GM19455 (cell line): ENCODE measurements around the gene TNIP2.
"Not testable (repeated sequence)": the region's sequence is repeated elsewhere in the genome, so short reads cannot be mapped to it uniquely, and the experiment has no call there.

ENCODE experiments used
- ATAC-seq: cut with Tn5 transposase; IDR thresholded peaks from one replicate; pipeline ENCODE4 v1.9.1; 2021; ENCODE audit not compliant: unreplicated experiment

Gene TNIP2

GRCh38 chr4:2793586-2794485 is 37.7 kb upstream of the TNIP2 start:
- no peak for ATAC-seq

GRCh38 chr4:2792711-2793585 is 36.8 kb upstream of the TNIP2 start, which contains the start of gene SH3BP2:
SH3BP2 (plus strand) TSS chr4:2793085; CDS start chr4:2820618, 27,533 bp downstream.
- no peak for ATAC-seq

- ATAC-seq = no peak
These were observed 36.2 kb upstream of the TNIP2 start for GRCh38 chr4:2792396-2792710.

DNA sequence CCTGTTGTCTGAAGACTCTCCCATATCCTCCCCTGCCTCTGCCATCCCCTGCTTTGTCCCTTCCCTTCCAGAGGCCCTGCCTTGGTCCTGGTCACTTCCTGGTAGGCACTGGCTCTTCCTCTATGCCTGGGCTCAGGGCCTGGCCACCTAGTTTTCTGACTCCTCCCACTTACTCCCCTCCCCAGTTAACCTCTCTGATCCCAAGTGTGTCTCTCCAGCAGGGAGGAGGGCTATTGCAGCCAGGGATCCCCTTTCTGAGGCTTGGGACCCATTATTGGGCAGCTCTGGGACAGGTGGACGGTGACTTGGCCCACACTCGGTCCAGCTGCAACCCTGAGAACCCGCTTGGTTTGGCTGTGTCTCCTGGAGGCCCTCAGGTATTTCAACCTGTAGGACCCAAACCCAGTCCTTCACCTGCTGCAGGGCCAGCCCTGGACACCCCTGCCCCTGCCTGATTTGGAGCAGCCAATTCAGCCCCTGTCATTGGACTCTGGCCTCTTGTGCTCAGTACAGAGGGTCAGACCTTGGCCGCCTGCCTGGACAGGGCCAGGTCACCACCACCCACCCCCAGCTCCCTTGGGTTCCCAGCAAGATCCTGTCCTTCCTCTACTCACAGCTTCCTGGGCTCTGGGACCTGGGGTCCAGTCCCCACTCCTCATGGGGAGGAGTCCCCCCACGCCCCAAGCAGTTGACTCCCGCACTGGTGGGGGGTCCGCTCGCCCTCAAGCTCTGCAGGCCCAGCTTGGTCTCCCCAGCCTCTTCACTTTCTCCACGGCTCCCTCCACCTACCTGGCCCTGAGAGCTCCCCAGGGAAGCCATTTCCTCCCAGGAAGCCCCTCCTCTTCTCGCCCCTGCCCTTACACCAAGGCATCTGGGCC is 35.6 kb upstream of the TNIP2 start:
- ATAC-seq = no peak

- ATAC-seq = no peak
These were observed 34.7 kb upstream of the TNIP2 start for GRCh38 chr4:2790583-2791517.

- no peak for ATAC-seq
These were observed 33.9 kb upstream of the TNIP2 start for GRCh38 chr4:2789793-2790582.

GRCh38 chr4:2789351-2789750 is 33.2 kb upstream of the TNIP2 start:
- ATAC-seq = no peak

- no peak for ATAC-seq
These were observed 32.5 kb upstream of the TNIP2 start for GRCh38 chr4:2788532-2789103.

- peak; percentile 5 for ATAC-seq
These were observed 32.0 kb upstream of the TNIP2 start for GRCh38 chr4:2788101-2788500.

GRCh38 chr4:2787230-2788100 is 31.3 kb upstream of the TNIP2 start:
- peak; percentile 65 for ATAC-seq

GRCh38 chr4:2786794-2787229 is 30.7 kb upstream of the TNIP2 start:
- ATAC-seq = no peak

DNA sequence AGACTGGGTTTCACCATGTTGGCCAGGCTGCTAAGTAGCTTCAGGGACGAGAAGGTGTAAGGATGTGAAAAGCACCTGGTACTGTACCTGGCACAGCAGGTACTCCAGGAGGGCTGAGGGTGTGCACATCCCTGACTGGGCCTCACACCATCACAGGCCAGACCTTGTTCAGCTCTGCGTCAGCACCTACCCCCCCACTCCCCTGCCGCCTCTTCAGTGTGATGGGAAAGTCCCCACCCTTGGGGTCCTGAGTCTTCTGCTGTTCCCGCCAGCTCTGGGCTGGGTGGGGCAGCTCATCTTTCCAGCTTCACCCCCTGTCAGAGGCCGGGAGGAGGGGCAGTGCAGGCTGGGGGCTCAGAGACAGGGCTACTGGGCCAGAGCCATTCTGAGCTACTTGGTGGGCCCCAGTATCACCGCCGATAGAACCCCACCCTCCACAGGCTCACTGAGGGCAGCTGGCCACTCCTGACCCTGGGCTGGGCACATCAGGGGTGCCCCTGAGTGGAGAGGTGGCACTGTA is 30.1 kb upstream of the TNIP2 start:
- no peak for ATAC-seq

- ATAC-seq = no peak
These were observed 29.5 kb upstream of the TNIP2 start for GRCh38 chr4:2785613-2786012.

DNA sequence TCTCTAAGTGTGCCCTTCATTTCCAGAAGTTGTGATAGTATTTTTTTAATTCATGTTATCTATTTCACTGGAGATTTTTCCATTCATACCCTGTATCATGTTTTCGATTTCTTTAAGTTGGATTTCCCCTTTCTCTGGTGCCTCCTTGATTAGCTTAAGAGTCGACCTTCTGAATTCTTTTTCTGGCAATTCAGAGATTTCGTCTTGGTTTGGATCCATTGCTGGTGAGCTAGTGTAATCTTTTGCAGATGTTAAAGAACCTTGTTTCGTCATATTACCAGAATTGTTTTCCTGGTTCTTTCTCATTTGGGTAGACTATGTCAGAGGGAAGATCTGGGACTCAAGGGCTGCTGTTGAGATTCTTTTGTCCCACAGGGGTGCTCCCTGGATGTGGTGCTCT is 27.7 kb upstream of the TNIP2 start:
- ATAC-seq = no peak

GRCh38 chr4:2781911-2782310 is 25.8 kb upstream of the TNIP2 start:
- no peak for ATAC-seq

DNA sequence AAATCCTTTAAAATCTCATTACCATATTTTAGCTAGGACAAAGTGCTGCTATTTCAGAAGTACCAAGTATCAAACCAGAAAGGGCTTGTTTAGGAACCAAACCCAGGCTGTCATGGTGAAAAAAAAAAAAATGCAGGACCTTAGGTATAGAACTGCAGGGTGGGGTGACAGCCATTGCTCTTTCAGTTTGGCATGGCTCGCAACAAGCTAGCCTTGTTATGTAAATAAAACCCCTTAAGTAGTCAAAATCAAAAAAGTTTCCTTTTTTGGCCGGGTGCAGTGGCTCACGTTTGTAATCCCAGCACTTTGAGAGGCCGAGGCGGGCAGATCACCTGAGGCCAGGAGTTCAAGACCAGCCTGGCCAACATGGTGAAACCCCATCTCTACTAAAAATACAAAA is 24.5 kb upstream of the TNIP2 start:
- not testable (repeated sequence) for ATAC-seq

GRCh38 chr4:2771264-2771663 is 15.1 kb upstream of the TNIP2 start:
- ATAC-seq = no peak
